Thyroid gland (tissue), 4 donors: ENCODE results near the gene ARID2. TPM values are rescaled to one million over a fixed set of nuclear protein-coding genes. Genes with fewer than 3 reads are reported as not detected.

ENCODE experiments used
- DNase-seq, 2 donors: peaks; one replicate each; pipeline ENCODE4 v3.0.0-alpha.2; 2019
- H3K27ac ChIP-seq, 3 donors: fragments of 200-600 bp; sonication (generic); 1 replicate in 2 of 3; 2 replicates in 1 of 3; pipeline ENCODE4 v1.5.1; 2016 to 2019; ENCODE audit warnings: mild to moderate bottlenecking in 1 of 3, moderate library complexity in 1 of 3
- H3K27me3 ChIP-seq: fragments of 200-600 bp; sonication (generic); one replicate; pipeline ENCODE4 v1.5.1; 2019
- H3K36me3 ChIP-seq, 2 donors: fragments of 200-600 bp; sonication (generic); one replicate each; pipeline ENCODE4 v1.5.1; 2016 to 2019
- H3K4me1 ChIP-seq, 2 donors: fragments of 200-600 bp; sonication (generic); one replicate each; pipeline ENCODE4 v1.5.1; 2017 to 2019
- H3K4me3 ChIP-seq, 3 donors: fragments of 200-600 bp; sonication (generic); replicated peaks in 1 of 3; 1 replicate in 2 of 3; 2 replicates in 1 of 3; pipeline ENCODE4 v1.5.1; 2016; ENCODE audit warnings: mild to moderate bottlenecking in 1 of 3
- H3K9me3 ChIP-seq: fragments of 200-600 bp; sonication (generic); one replicate; pipeline ENCODE4 v1.5.1; 2017
- POLR2A ChIP-seq, 2 donors: fragments of 450-650 bp; IDR thresholded peaks; one replicate each; pipeline ENCODE4 v1.6.1; 2017; ENCODE audit warnings: antibody characterized with exemption in 2 of 2, mild to moderate bottlenecking in 2 of 2, moderate library complexity in 1 of 2
- WGBS, 2 donors: methylation state at CpG; one replicate each; pipeline ENCODE4 v1.1.5; 2017; 5-methylcytosine and 5-hydroxymethylcytosine counted together
- intact Hi-C: fragments of 100-400 bp; cut with DNase I; formaldehyde crosslinking; loops from one replicate; pipeline ENCODE4 v1.15.1; 2023
- total RNA-seq, 4 donors: library from RNA; depleted of rRNA; stranded (reverse); fragments of >200 nt; gene quantifications; one replicate each; pipeline ENCODE4 v1.2.3, GENCODE V29; 2016
- TF ChIP-seq, protein P1 (sequence below), 6 experiments: fragments of 200-600 bp in 3 of 6; fragments of 450-650 bp in 3 of 6; sonication (generic) in 3 of 6; IDR thresholded peaks; one replicate each; pipeline ENCODE4 v1.5.1; 2016 to 2019; ENCODE audit warnings: antibody characterized with exemption in 6 of 6, mild to moderate bottlenecking in 2 of 6, inconsistent platforms in 1 of 6, moderate library complexity in 1 of 6

Gene ARID2
- total RNA-seq, 4 donors from 2014 or later = 44.7 to 69.2 (median 50.6) TPM

DNA sequence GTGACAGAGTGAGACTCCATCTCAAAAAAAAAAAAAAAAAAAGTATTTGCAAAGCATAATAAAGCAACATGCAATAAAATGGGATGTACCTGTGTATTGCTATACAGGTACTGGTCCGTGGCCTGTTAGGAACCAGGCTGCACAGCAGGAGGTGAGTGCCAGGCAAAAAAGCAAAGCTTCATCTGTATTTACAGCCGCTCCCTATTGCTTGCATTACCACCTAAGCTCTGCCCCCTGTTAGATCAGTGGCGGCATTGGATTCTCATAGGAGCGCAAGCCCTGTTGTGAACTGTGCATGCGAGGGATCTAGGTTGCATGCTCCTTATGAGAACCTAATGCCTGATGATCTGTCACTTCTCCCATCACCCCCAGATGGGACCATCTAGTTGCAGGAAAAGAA lies 147.6 kb downstream of the ARID2 start:
- 98 to 100% methylated on average over 5 of the region's 5 CpGs for WGBS, 2 donors
- no peak for DNase-seq
- intact Hi-C loops = no loop called here
- Histone ChIP-seq H3K27me3 (no peaks in the 10 kb centered on the region), H3K4me3 (no peak overlapping the region), H3K9me3 (no peaks in the 10 kb centered on the region), H3K4me1 (peaks cover 0 to 5% of the 10 kb centered on the region in 2 donors), H3K36me3 (peaks cover 4 to 9% of the 10 kb centered on the region in 2 donors), H3K27ac (no peak overlapping the region)
- no peak for TF ChIP-seq POLR2A (IDR thresholded peaks at IDR 0.05)
- TF ChIP-seq, protein P1, sequence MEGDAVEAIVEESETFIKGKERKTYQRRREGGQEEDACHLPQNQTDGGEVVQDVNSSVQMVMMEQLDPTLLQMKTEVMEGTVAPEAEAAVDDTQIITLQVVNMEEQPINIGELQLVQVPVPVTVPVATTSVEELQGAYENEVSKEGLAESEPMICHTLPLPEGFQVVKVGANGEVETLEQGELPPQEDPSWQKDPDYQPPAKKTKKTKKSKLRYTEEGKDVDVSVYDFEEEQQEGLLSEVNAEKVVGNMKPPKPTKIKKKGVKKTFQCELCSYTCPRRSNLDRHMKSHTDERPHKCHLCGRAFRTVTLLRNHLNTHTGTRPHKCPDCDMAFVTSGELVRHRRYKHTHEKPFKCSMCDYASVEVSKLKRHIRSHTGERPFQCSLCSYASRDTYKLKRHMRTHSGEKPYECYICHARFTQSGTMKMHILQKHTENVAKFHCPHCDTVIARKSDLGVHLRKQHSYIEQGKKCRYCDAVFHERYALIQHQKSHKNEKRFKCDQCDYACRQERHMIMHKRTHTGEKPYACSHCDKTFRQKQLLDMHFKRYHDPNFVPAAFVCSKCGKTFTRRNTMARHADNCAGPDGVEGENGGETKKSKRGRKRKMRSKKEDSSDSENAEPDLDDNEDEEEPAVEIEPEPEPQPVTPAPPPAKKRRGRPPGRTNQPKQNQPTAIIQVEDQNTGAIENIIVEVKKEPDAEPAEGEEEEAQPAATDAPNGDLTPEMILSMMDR (IDR thresholded peaks at IDR 0.05) = no peak

DNA sequence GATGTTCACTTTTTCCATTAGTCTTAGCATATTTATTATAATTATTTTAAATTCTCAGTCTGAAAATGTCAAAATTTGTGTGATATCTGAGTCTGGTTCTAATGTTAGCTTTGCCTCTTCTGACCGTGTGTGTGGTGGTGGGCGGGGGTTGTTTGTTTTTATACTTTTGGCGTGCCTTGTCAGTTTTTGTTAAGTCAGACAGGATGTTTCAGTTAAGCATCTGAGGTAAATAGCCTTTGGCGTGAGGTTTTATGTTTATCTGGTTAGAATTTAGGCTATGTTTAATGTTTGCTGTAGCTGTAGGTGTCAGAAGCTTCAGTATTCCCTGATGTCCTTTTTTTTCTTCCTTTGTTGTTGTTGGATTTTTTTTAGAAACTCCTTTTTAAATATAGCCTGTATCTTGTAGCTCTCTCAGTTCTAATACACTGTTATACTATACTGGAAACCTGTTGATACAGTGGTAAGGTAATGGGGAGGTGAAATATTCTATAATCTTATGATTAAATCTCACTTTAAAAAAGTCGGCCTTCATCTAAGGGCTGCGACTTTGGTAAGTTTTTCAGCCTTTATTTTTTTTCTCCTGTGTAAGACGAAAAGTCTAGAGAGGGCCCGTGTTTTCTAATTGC lies 149.2 kb downstream of the ARID2 start:
- Histone ChIP-seq H3K9me3 (no peaks in the 10 kb centered on the region), H3K27me3 (no peaks in the 10 kb centered on the region), H3K4me1 (peaks cover 0 to 5% of the 10 kb centered on the region in 2 donors), H3K36me3 (peaks cover 4 to 9% of the 10 kb centered on the region in 2 donors), H3K4me3 (no peak overlapping the region), H3K27ac (no peak overlapping the region)
- DNase-seq = no peak
- no peak for TF ChIP-seq POLR2A (IDR thresholded peaks at IDR 0.05)
- TF ChIP-seq, protein P1 (IDR thresholded peaks at IDR 0.05) = no peak
- intact Hi-C loops = no loop called here
- WGBS, 2 donors = 64 to 71% methylated on average over 8 of the region's 8 CpGs

DNA sequence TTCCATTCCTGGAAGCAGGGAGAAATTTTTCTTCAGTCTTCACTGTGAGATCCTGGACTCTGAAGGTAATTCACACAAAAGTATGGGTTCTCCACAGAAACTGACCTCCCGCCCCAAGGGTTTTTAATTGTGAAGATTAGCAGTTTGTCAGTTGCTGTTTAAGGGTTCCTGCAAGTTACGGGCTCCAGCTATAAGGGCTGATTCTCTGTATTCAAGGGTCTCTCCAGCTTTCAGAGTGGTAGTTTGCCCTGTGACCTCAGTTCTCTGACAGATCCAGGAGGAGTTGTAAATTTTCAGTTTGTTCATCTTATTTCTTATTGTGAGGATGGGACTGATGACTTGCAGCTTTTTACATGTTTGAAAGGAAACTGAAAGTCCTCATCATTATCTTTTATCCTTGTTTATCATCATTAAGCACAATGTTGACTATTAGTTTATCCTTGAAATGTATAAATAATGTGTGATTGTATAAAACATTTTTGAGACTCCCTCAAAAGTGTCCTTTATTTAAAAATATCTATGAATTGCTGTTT lies 149.9 kb downstream of the ARID2 start:
- H3K9me3 ChIP-seq = no peaks in the 10 kb centered on the region
- H3K4me3 ChIP-seq = no peak overlapping the region
- H3K27ac ChIP-seq = no peak overlapping the region
- WGBS, 2 donors = 88 to 95% methylated on average over 2 of the region's 2 CpGs
- H3K4me1 ChIP-seq = peaks cover 0 to 5% of the 10 kb centered on the region in 2 donors
- intact Hi-C loops = no loop called here
- H3K36me3 ChIP-seq = peaks cover 4 to 9% of the 10 kb centered on the region in 2 donors
- no peak for DNase-seq
- H3K27me3 ChIP-seq = no peaks in the 10 kb centered on the region
- no peak for TF ChIP-seq POLR2A (IDR thresholded peaks at IDR 0.05)
- TF ChIP-seq, protein P1 (IDR thresholded peaks at IDR 0.05) = no peak

DNA sequence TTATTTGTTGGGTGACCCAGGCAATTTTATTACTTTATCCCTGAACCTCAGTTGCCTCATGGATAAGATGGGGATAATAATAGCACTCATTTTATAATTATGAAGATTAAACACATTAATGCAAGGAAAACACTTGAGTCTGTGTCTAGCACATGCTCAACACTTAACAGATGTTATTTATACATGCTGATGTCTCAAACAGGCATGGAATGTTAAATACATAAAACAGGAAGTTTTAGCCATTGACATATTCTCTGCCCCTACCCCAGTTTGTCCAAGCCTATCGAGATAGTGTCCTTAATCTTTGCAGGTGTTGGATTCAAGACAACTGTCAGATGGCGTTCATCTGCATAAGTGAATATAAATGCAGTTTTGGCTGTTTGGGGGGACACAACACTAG lies 151.0 kb downstream of the ARID2 start:
- Histone ChIP-seq H3K36me3 (peaks cover 0 to 6% of the 10 kb centered on the region in 2 donors), H3K4me1 (peaks cover 0 to 5% of the 10 kb centered on the region in 2 donors), H3K9me3 (no peaks in the 10 kb centered on the region), H3K4me3 (no peak overlapping the region), H3K27ac (no peak overlapping the region), H3K27me3 (no peaks in the 10 kb centered on the region)
- TF ChIP-seq POLR2A (IDR thresholded peaks at IDR 0.05) = no peak
- TF ChIP-seq, protein P1 (IDR thresholded peaks at IDR 0.05) = no peak
- DNase-seq = no peak
- 88 to 97% methylated on average over 2 of the region's 2 CpGs for whole genome bisulfite sequencing, 2 donors
- intact Hi-C loops = no loop called here

DNA sequence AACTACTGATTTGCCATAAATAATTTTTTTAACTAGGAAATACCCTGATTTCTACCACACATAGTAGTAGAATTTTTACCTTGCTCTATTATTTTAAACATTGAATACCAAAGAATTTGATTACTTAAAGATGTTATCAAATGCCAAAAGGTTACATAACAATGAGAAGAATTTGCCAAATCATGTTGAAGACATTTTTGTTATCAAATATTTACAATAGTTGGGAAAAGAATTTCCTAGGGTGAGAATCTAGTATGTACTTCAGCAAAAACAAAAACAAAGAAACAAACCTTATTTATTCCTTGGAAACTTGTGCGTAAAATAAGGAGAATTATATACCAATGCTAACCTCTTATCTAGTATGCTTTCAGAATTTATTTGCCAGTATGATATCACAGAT lies 153.7 kb downstream of the ARID2 start:
- WGBS, 2 donors = 97 to 100% methylated on average over 1 of the region's 1 CpG

More for the DNA sequence above, 153.7 kb downstream of the ARID2 start:
- no peak overlapping the region for H3K4me3 ChIP-seq
- intact Hi-C loops = no loop called here
- no peak for TF ChIP-seq POLR2A (IDR thresholded peaks at IDR 0.05)
- TF ChIP-seq, protein P1 (IDR thresholded peaks at IDR 0.05) = no peak
- peaks cover 0 to 5% of the 10 kb centered on the region in 2 donors for H3K4me1 ChIP-seq
- no peaks in the 10 kb centered on the region for H3K9me3 ChIP-seq
- H3K27ac ChIP-seq = no peak overlapping the region
- H3K36me3 ChIP-seq = no peaks in the 10 kb centered on the region
- no peaks in the 10 kb centered on the region for H3K27me3 ChIP-seq
- no peak for DNase-seq
